CD4-positive, alpha-beta T cell treated with Interleukin-17A for 4 hours (primary cell): ENCODE data around the gene APPL2.
"Not testable (repeated sequence)": the region's sequence is repeated elsewhere in the genome, so short reads cannot be mapped to it uniquely, and the experiment has no call there.

Experiments
- DNase-seq: peaks from one replicate; pipeline ENCODE4 v3.0.0-alpha.2; 2020; ENCODE audit warnings: mixed read lengths

Gene APPL2

GRCh38 chr12:105256431-105256830, 20.5 kb upstream of the APPL2 start:
- not testable (repeated sequence) for DNase-seq

GRCh38 chr12:105256011-105256410, 20.0 kb upstream of the APPL2 start:
- no peak for DNase-seq

GRCh38 chr12:105253866-105254513, 18.0 kb upstream of the APPL2 start:
- DNase-seq, result no peak

GRCh38 chr12:105252901-105253300, 16.9 kb upstream of the APPL2 start:
- DNase-seq, result no peak

GRCh38 chr12:105245776-105246427, 9.9 kb upstream of the APPL2 start:
- not testable (repeated sequence) for DNase-seq

- no peak for DNase-seq
Measured at GRCh38 chr12:105245291-105245690, 9.3 kb upstream of the APPL2 start.

- no peak for DNase-seq
Measured at GRCh38 chr12:105240228-105240627, 4.3 kb upstream of the APPL2 start.

GRCh38 chr12:105239304-105239703, 3.3 kb upstream of the APPL2 start:
- DNase-seq, result no peak

GRCh38 chr12:105237666-105238065, 1.7 kb upstream of the APPL2 start:
- DNase-seq, result no peak

GRCh38 chr12:105235281-105235731, 668 bp downstream of the APPL2 start:
- peak; percentile 15 for DNase-seq

GRCh38 chr12:105234197-105234596, 1.8 kb downstream of the APPL2 start:
- no peak for DNase-seq

GRCh38 chr12:105233041-105233905, 2.7 kb downstream of the APPL2 start:
- DNase-seq, result no peak

GRCh38 chr12:105231396-105231795, 4.6 kb downstream of the APPL2 start:
- DNase-seq, result no peak

- no peak for DNase-seq
Measured at GRCh38 chr12:105229371-105229770, 6.6 kb downstream of the APPL2 start.

- no peak for DNase-seq
Measured at GRCh38 chr12:105228966-105229365, 7.0 kb downstream of the APPL2 start.

- no peak for DNase-seq
Measured at GRCh38 chr12:105228494-105228893, 7.5 kb downstream of the APPL2 start.

- no peak for DNase-seq
Measured at GRCh38 chr12:105227879-105228278, 8.1 kb downstream of the APPL2 start.

- DNase-seq, result peak; percentile 38
Measured at GRCh38 chr12:105226219-105226618, 9.8 kb downstream of the APPL2 start.

GRCh38 chr12:105225505-105226015, 10.4 kb downstream of the APPL2 start:
- no peak for DNase-seq

- no peak for DNase-seq
Measured at GRCh38 chr12:105224399-105224798, 11.6 kb downstream of the APPL2 start.

GRCh38 chr12:105223884-105224283, 12.1 kb downstream of the APPL2 start:
- no peak for DNase-seq

GRCh38 chr12:105223352-105223845, 12.6 kb downstream of the APPL2 start:
- DNase-seq, result no peak

- DNase-seq, result no peak
Measured at GRCh38 chr12:105222726-105223351, 13.1 kb downstream of the APPL2 start.
